ENCODE results near the gene TXNRD1. TPM values are rescaled to one million over a fixed set of nuclear protein-coding genes. Genes with fewer than 3 reads are reported as not detected.
A peak's percentile ranks its signal among the peaks of the same experiment; 100 is the strongest.

The TXNRD1 gene
- total RNA-seq, result 100 to 1,000 TPM in 2 of 4 donors, 10 to 100 TPM in 2; 76.0 to 141 (median 97.8) TPM

- intact Hi-C loops (cut with DNase I; ENCODE audit: low total_unique reads), result loop anchor here (5.0 kb wide), 1 partner anchor 72 kb away; no protein-coding TSS in a partner anchor
- peak; percentile 82 to 84 for DNase-seq
- no peaks in the 10 kb centered on the region for H3K27me3 ChIP-seq
- peak within 1 kb of the TSS; percentile 59 to 69 for H3K4me3 ChIP-seq
- TF ChIP-seq POLR2A (IDR thresholded peaks at IDR 0.05), result peak; percentile 53 to 63
- TF ChIP-seq, protein P1, sequence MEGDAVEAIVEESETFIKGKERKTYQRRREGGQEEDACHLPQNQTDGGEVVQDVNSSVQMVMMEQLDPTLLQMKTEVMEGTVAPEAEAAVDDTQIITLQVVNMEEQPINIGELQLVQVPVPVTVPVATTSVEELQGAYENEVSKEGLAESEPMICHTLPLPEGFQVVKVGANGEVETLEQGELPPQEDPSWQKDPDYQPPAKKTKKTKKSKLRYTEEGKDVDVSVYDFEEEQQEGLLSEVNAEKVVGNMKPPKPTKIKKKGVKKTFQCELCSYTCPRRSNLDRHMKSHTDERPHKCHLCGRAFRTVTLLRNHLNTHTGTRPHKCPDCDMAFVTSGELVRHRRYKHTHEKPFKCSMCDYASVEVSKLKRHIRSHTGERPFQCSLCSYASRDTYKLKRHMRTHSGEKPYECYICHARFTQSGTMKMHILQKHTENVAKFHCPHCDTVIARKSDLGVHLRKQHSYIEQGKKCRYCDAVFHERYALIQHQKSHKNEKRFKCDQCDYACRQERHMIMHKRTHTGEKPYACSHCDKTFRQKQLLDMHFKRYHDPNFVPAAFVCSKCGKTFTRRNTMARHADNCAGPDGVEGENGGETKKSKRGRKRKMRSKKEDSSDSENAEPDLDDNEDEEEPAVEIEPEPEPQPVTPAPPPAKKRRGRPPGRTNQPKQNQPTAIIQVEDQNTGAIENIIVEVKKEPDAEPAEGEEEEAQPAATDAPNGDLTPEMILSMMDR (IDR thresholded peaks at IDR 0.05), result peak; percentile 91 to 93 (median 93)
- no peaks in the 10 kb centered on the region for H3K36me3 ChIP-seq
- peak within 1 kb of the TSS; percentile 89 to 97 for H3K27ac ChIP-seq
- peaks cover 0 to 5% of the 10 kb centered on the region in 2 donors for H3K4me1 ChIP-seq
- no peaks in the 10 kb centered on the region for H3K9me3 ChIP-seq
Measured at GRCh38 chr12:104215638-104216297, at the start of gene TXNRD1. TSS of gene TXNRD1 (plus strand) at chr12:104215779. CDS start at chr12:104215803, 24 bp downstream.

DNA sequence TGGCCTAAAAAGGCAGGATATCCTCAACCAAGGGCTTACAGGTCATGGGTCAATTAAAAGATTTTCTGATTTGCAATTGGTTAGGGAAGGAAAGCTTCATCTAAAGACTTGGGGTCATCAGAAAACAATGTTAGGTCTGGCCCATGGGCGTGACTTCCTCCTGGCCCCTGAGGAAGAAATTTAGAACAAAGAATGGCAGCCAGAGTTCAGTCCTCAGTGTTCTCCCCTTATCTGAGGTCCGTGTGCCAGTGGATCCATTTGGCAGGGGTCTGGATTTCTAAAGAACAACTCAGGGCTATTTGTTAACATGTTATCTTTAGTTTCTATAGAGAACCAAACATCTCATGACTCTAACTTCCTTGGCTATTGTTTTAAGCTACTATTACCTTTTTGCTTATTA, 49.8 kb upstream of the TXNRD1 start:
- H3K9me3 ChIP-seq, result no peaks in the 10 kb centered on the region
- no peaks in the 10 kb centered on the region for H3K4me1 ChIP-seq
- DNase-seq, result no peak
- H3K36me3 ChIP-seq, result no peaks in the 10 kb centered on the region
- no peaks in the 10 kb centered on the region for H3K27me3 ChIP-seq
- TF ChIP-seq, protein P1 (IDR thresholded peaks at IDR 0.05), result no peak
- no peak for TF ChIP-seq POLR2A (IDR thresholded peaks at IDR 0.05)
- peak overlapping the region in 1 of 2 donors; percentile 32 for H3K27ac ChIP-seq
- no peak overlapping the region for H3K4me3 ChIP-seq
- intact Hi-C loops (cut with DNase I; ENCODE audit: low total_unique reads), result no loop called here

DNA sequence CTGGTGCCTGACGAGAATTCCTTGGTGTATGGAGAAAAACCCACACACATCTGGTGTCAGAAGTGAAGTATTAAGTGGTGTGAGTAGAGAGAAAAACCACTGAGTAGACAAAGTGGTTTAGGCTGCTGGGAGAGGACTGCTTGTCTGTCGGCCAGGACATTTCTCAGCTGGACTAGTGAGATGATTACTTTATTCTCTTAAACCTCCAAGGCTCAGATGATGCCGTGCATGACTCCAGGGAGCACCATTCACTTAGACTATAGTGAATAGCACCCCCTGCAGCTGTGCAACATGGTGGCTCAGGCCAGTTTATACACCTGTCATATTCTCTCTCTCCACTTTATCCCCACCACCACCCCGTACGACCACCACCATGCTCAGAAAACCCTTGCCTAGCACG, 49.1 kb upstream of the TXNRD1 start:
- intact Hi-C loops (cut with DNase I; ENCODE audit: low total_unique reads), result no loop called here
- DNase-seq, result no peak
- Histone ChIP-seq H3K27me3 (no peaks in the 10 kb centered on the region), H3K36me3 (no peaks in the 10 kb centered on the region), H3K9me3 (no peaks in the 10 kb centered on the region), H3K27ac (peak overlapping the region in 1 of 2 donors; percentile 32), H3K4me1 (no peaks in the 10 kb centered on the region), H3K4me3 (no peak overlapping the region)
- TF ChIP-seq, protein P1 (IDR thresholded peaks at IDR 0.05), result no peak
- TF ChIP-seq POLR2A (IDR thresholded peaks at IDR 0.05), result no peak

DNA sequence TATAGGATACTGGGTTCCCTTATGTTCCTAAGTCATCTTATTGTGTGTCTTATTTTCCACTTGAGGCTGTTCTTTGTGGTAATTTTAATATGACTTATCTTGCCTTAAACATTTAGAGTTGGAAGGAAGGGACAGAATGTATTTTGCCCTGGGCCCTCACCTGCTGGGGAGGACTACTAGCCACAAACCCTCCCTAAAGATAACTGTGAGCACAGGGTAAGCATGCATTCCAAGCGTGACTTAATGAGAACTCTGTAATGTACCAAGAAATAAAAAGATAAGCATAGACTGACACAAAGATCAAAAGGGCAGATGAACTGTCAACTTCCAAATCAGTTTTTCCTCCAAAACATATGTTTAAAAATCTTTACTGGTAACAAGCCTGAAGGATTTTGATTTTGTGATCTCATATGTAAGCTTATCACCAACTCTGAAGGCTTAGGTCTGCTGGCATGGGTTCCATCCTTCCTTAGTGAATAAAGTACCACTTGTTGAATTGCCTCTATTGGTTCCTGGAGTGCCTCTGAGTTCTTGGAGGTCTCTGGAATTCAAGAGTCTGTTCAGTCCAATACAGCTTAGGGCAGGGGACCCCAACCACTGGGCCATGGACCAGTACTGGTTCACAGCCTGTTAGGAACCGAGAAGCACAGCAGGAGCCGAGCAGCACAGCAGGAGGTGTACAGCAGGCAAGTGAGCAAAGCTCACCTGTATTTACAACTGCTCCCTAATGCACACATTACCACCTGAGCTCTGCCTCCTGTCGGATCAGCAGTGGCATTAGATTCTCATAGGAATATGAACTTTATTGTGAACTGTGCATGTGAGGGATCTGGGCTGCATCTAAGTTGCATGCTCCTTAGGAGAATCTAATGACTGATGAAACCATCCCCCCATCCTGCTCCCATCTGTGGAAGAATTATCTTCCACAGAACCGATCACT, 47.8 kb upstream of the TXNRD1 start:
- intact Hi-C loops (cut with DNase I; ENCODE audit: low total_unique reads), result no loop called here
- DNase-seq, result no peak
- H3K27ac ChIP-seq, result no peak overlapping the region
- H3K4me1 ChIP-seq, result no peaks in the 10 kb centered on the region
- no peaks in the 10 kb centered on the region for H3K27me3 ChIP-seq
- no peaks in the 10 kb centered on the region for H3K36me3 ChIP-seq
- H3K4me3 ChIP-seq, result no peak overlapping the region
- no peaks in the 10 kb centered on the region for H3K9me3 ChIP-seq
- no peak for TF ChIP-seq POLR2A (IDR thresholded peaks at IDR 0.05)
- TF ChIP-seq, protein P1 (IDR thresholded peaks at IDR 0.05), result no peak

DNA sequence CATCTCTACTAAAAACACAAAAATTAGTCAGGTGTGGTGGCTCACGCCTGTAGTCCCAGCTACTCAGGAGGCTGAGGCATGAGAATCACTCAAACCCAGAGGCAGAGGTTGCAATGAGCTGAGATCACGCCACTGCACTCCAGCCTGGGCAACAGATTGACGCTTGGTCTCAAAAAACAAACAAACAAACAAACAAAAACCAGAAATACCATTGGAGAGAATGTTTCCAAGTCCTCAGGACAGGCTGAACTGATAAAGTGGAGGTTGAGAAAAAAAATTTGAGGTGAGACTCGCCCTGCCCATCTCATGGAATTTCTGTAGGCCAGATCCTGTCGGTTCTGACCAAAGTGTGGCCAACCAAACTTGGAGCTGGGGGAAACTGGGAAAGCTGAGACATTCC, 47.0 kb upstream of the TXNRD1 start:
- no peaks in the 10 kb centered on the region for H3K27me3 ChIP-seq
- no peak overlapping the region for H3K27ac ChIP-seq
- H3K9me3 ChIP-seq, result no peaks in the 10 kb centered on the region
- no peak for TF ChIP-seq POLR2A (IDR thresholded peaks at IDR 0.05)
- TF ChIP-seq, protein P1 (IDR thresholded peaks at IDR 0.05), result no peak
- H3K4me1 ChIP-seq, result no peaks in the 10 kb centered on the region
- intact Hi-C loops (cut with DNase I; ENCODE audit: low total_unique reads), result no loop called here
- DNase-seq, result no peak
- no peak overlapping the region for H3K4me3 ChIP-seq
- H3K36me3 ChIP-seq, result no peaks in the 10 kb centered on the region

Data from uterus (tissue), 4 donors.